Left forelimb (tissue), 1 donor: ENCODE results near the gene APPBP2.
"Not testable (repeated sequence)": the region's sequence is repeated elsewhere in the genome, so short reads cannot be mapped to it uniquely, and the experiment has no call there.

Source experiments
- DNase-seq: peaks from one replicate; pipeline ENCODE4 v3.0.0-alpha.2; 2018; ENCODE audit warnings: low spot score

The APPBP2 gene, protein sequence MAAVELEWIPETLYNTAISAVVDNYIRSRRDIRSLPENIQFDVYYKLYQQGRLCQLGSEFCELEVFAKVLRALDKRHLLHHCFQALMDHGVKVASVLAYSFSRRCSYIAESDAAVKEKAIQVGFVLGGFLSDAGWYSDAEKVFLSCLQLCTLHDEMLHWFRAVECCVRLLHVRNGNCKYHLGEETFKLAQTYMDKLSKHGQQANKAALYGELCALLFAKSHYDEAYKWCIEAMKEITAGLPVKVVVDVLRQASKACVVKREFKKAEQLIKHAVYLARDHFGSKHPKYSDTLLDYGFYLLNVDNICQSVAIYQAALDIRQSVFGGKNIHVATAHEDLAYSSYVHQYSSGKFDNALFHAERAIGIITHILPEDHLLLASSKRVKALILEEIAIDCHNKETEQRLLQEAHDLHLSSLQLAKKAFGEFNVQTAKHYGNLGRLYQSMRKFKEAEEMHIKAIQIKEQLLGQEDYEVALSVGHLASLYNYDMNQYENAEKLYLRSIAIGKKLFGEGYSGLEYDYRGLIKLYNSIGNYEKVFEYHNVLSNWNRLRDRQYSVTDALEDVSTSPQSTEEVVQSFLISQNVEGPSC

DNA sequence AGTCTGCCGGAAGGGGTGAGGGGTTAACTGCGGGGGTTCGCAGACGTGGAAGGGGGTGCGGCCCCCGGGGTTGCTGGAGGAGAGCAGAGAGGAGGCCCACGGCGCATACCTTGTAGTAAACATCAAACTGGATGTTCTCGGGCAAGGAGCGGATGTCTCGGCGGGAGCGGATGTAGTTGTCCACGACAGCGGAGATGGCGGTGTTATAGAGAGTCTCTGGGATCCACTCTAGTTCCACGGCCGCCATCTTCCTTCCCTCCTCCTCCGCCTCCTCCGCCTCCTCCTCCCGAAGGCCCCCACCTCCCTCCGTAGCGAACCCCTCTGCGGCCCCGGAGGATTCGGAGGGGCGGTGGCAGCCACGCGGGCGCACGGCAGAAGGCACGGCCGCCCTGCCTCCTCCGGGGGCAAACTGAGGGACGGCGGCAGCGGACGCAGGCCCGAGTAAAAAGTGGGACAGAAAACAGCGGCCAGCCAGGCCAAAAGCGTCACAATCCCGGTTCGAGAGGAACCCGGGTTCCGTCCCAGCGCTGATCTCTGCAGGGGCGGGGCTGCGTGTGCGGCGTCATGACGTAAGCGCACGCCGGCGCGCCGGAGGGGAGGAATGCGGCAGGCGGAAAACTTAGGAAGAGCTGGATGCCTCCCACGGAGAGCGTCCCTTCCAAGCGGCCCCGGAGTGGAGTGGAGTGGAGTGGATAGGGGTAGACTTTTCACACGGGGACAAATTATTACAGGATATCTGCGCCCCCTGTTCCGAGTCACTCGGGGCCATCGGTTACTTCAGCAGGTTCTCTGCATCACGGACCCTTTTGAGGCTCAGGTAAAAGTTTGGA is at the start of gene APPBP2:
Gene APPBP2 (minus strand): TSS at position 558 of the 830 bp plus-strand sequence. CDS start 311 bp downstream, at position 247.
- peak; percentile 95 for DNase-seq

DNA sequence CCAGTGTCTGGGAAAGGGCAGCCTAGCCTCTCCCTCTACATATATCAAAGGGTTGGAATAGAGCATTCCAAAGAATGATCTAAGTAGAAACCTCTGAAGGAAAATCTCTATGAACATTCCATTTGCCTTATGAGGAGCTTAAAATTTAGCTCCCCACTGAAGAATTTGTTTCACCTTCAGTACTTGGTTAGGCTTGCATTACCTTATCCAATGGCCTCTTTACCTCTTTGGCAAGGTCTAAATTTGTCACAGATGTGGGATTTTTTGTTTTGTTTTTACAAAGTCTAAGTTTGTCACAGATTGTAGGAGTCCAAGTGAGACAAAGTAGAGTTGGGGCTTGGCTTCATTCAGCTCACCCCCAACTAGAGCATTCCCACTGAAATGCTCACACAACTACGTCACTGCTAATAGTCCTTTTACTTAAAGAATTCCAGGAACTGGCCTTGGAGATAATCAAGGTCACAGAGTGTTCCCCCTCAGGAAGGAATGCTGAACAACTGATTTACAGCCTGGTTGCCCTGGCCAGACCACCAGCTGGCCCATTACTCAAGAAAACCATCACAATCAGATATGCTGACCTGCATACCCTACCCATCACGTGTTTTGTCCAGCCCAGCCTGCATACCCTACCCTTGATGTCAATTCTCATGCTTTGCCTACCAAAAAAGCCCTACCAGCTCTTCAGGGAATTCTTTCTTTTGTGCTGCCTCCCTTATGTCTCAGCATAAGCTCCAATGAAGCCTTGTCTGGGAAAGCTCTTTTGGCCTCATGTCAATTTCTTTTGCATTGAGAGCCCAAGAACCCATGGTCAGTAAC is 47.4 kb upstream of the APPBP2 start:
- DNase-seq: no peak

DNA sequence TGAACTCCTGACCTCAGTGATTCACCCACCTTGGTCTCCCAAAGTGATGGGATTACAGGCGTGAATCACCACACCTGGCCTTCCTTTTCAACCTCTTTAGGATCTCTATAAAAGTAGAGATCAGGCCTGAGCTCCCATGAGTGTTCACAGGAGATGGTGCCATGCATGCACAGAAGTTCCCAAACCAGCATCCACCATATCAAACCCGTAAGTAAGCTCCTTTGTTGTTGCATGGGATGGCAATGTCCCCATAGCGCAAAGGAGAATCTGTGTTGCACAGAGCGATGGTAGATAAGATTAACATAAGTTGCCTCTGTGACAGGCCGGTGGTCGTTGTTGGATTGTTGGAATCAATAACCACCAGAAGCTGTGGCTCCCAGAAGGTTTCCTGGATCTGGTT is 39.2 kb upstream of the APPBP2 start:
- no peak for DNase-seq

DNA sequence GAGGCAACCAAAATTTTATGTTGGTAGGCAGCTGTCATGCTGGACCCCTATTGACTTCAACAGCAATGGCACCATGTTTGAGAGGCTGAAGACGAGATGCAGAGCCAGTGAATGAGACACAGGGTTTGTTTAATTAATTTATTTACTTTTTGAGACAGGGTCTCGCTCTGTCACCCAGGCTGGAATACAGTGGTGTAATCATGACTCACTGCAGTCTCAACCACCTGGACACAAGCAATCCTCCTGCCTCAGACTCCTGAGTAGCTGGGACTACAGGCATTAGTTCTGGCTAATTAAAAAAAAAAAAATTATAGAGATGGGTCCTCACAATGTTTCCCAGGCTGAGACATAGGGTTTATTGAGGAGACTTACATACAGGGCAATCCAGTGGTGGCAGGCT is 37.7 kb upstream of the APPBP2 start:
- DNase-seq: no peak

DNA sequence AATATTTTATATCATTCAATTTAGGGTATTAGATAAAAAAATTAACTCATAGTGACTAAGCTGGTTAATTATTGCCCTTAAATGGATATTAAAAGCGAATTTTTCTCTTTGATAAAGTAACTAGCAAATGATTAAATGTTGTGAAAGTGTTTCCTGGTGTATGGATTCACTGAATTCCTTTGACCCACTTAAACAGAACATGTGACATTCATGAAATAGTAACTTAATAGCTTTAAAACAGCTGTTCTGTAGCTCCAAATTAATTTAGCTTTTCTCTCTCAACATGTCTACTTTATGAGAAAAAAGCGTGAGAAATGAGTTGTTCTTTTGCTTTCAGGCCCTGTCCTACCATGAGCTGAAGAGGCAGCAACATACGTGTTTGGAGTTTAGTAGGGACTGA is 36.4 kb upstream of the APPBP2 start:
- no peak for DNase-seq

DNA sequence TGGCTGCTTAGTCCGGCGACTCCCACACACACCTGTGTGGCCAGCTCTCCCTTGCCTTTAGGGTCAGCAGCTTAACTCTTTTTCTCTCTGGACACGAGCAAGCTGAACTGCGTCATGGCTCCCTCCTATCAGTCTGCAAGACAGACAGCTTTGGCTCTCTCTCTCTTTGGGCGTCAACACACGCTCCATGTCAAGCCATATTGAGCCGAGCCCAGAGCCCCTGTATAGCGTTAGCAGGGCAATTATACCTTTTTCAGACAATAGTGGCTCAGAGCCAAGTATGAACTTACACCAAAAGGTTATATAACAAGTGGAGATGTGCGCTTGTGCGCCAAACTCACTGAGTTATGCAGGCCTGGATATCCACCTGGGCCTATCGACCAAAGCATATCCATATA is 34.8 kb upstream of the APPBP2 start:
- DNase-seq: no peak

DNA sequence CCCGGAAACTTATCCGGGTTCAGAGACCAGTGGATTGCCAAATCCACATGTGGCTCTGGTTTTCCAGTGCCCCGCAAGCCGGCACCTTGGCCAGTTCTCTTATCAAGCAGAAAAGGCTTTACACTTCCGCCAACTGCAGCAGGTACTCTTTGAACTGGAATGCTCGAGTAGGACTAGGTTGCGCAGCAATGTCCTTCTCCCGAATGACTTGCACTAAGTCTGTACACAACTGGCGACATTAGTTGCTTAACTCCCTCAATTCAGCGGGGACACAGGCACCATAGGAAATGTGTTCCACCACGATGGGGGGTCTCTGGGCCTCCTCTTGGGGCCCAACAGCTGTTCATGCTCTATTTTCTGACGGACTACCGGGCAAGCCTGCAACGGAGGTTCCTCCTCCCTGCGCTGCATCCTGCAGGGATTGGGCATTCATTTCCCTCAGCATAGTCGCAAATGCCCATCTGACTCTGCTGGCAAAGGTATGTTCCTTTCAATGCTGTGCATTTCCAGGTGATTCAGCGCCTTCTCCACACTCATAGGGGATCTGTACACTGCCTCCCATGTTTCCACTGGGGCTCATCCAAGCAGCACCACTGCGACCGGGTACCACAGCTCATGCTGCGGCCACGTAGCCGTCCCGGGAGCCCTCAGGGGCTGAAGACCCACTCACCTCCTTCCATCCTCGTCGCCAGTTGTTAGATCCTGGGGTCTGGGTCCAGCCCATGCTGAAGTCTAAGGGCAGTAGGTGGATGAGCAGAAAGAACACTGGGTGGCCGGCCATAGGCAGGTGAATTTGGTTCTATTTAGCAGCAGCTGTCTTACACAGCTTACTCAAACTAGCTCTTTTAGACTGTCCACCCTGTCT is 34.2 kb upstream of the APPBP2 start:
- no peak for DNase-seq

DNA sequence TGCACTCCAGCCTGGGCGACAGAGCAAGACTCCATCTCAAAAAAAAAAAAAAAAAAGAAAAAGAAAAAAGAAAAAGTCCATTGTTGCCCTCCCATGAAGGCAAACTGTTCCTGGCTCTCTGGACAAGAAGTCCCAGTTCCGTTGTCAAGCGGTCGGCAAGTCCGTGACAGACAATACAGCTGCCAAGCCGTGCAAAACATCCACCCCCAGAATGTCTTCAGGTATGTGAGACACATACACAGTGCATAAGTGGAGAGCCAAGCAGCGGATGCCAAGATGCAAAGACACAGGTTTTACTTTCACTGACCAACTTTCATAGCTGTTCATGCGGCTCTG is 33.6 kb upstream of the APPBP2 start:
- DNase-seq: no peak

DNA sequence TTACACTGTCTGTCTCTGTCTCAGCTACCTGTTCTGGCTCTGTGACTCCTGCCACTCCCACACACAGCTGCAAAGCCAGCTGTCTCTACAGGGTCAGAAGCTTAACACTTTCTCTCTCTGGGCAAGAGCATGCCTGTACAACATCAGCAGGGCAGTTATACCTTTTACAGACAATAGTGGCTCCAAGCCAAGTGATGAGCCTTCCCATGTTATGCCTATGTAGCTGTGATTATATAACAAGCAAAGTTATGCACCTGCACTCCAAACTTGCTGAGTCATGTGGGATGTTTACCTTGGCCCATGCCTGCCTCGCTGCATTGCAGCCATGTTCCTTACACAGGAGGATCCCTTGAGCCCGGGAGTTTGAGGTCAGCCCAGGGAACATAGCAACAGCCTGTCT is 31.8 kb upstream of the APPBP2 start:
- DNase-seq: no peak

DNA sequence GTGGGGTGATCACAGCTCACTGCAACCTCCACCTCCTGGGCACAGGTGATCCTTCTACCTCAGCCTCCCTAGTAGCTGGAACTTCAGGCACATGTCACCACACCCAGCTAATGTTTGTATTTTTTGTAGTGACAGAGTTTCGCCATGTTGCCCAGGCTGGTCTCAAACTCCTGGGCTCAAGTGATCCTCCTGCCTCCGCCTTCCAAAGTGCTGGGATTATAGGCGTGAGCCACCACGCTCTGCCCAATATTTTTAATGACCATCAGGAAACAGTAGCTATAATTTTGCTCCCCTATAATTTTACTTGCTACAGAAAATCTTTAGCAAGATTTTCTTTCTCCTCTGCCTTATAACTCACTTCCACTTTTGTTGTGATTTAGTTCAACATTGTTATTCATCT is 29.7 kb upstream of the APPBP2 start:
- no peak for DNase-seq

DNA sequence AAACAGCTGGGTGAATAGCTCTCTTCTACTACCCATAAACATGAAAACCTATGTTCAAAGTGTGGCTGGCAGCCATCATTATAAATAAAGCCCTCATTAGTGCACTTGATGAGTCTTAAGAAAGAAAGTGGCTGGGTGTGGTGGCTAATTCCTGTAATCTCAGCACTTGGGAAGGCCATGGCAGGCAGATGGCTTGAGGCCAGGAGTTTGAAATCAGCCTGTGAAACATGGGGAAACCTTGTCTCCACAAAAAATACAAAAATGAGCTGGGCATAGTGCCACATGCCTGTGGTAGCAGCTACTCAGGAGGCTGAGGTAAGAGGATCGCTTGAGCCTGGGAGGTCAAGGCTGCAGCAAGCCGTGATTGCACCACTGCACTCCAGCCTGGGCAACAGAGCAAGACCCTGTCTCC is 28.3 kb upstream of the APPBP2 start:
- no peak for DNase-seq

DNA sequence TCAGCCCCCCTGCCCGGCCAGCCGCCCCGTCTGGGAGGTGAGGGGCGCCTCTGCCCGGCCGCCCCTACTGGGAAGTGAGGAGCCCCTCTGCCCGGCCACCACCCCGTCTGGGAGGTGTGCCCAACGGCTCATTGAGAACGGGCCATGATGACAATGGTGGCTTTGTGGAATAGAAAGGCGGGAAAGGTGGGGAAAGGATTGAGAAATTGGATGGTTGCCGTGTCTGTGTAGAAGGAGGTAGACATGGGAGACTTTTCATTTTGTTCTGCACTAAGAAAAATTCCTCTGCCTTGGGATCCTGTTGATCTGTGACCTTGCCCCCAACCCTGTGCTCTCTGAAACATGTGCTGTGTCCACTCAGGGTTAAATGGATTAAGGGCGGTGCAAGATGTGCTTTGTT is 26.2 kb upstream of the APPBP2 start:
- not testable (repeated sequence) for DNase-seq

DNA sequence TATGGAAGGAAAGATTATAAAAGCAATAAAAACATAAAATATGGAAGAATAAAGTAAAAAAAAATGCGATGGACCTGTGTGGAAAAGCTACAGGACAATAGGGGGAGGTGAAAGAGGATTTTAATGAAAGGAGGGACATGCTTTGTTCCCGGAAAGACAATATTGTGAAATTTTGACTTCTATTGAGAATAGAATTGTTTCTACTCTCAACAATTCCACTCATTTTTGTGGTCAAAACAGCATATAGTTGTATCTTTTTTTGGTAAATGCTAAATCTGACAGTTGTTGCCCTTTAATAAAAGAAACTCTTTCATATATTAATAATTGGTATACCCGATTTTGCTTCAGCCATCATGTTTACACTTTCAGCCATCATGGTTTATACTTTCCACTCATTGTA is 22.9 kb upstream of the APPBP2 start:
- DNase-seq: no peak

DNA sequence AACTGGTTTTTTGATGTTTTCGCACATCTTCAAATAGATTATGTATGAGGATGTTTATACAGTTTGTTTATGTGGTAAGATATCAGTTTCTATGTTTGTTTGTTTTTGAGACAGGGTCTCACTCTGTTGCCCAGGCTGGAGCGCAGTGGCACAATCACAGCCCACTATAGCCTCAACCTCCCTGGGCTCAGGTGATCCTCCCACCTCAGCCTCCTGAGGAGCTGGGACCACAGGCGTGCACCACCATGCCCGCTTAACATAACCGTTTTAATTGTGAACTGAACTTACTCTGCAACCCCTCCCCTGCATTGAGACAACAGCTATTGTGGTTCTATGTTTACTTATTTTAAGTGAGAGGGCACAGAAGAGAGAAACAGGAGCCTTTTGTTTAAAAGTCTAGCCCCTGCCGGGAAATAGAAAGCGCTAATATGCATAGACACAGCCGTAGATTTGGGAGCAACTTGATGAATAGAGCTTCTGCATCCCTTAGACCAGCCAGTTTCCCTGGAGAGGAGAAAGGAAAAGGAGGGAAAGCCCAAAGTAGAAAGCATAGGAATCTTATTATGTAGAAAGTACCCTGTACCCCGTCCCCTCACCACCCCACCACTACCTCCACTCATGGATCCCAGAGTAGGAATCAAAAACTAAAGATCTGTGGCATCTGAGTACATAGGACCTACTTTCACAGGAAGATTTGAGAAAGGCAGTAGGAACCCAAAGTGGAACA is 19.6 kb upstream of the APPBP2 start:
- DNase-seq: no peak

DNA sequence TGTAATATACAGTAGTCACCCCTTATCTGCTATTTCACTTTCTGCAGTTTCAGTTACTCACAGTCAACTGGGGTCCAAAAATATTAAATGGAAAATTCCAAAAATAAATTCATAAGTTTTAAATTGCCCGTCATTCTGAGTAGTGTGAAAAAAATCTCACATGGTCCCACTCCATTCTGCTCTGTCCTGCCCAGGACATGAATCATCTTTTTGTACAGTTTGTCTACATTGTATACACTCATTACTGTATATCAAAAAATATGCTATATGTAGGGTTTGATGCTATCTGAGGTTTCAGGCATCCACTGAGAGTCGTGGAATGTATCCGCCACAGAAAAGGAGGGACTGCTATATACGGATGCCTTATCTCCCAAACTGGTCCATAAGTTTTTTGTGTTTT is 16.0 kb upstream of the APPBP2 start:
- no peak for DNase-seq

DNA sequence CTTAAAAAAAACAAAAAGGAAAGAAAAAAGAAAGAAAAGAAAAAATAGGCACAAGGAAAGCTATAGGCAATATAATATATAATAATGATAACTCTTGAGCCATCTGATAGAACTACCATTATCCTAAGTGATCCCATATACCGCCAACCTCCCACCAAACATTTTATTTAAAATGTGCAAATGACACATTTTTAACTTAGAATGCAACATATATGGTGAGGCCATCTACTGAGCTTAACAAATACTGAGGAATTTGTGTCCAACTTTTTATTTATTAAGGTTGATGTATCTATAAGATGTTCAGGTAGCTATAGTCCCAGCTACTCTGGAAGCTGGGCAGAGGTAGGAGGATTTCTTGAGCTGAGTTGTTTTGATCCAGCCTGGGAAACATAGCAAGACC is 14.4 kb upstream of the APPBP2 start:
- DNase-seq: no peak

DNA sequence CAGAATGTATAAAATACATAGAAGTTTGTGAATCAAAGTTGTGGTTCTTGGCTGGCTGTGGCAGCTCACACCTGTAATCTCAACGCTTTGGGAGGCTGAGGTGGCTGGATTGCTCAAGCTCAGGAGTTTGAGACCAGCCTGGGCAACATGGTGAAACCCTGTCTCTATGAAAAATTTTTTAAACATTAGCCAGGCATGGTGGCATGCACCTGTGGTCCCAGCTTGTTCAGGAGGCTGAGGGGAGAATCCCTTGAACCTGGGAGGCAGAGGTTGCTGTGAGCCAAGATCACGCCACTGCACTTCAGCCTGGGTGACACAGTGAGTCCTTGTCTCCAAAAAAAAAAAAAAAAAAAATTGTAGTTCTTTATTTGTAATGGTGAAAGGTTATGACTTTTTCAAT is 13.8 kb upstream of the APPBP2 start:
- DNase-seq: no peak

DNA sequence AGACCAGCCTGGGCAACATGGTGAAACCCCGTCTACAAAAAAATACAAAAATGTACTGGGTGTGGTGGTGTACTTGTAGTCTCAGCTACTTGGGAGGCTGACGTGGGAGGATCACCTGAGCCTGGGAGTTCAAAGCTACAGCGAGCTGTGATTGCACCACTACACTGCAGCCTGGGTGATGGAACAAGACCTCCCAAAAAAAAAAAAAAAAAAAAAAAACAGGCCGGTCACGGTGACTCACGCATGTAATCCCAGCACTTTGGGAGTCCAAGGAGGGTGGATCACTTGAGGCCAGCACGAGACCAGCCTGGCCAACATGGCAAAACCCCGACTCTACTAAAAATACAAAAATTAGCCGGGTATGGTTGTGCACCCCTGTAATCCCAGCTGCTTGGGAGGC is 12.7 kb upstream of the APPBP2 start:
- DNase-seq: no peak

DNA sequence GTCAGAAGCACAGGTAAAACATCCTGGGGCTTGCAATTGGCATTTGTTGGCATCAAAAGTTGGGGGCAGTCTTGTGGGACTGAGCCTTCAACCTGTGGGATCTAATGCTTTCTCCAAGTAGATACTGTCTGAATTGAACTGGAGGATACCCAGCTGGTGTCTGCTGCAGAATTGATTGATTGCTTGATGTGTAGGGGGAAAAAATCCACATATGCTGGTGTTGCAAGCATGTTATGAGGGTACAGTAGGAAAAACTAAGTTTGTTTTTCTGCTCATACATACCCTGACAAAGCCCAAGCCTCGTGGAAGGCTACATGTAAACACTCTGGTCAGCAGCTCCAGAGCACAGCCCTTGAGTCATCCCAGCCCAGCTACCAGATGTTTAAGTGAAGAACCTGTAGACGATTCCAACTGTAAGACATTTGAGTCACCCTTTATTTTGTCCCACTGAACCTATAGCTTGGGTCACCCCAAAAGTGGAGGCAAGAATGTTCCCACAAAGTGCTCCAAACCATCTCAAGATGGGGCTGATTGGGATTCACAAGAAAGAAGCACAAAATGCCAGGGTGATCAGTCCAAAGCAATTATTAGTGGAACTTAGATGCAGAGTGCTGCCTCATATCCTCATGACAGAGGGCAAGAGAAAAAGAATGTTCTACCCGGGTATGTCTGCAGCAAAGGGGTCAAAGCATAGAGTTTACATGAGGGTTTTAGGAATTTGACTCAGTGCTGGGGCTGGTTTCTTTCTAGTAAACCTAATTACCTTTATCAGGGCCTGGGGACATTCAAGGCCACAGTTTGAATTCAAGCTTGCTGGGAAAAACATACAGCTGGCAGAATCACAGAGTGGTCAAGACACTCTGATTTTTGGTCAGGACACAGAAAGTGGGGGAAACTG is 9.6 kb upstream of the APPBP2 start:
- no peak for DNase-seq
